Karpas-422 (cell line): ENCODE measurements around the gene PWP1. TPM values are rescaled to one million over a fixed set of nuclear protein-coding genes. Genes with fewer than 3 reads are reported as not detected.

ENCODE experiments used
- DNase-seq: peaks from one replicate; pipeline ENCODE4 v3.0.0-alpha.2; 2015
- H2AFZ ChIP-seq: fragments of 200-600 bp; sonication (generic); 2 replicates; pipeline ENCODE4 v1.6.1; 2014; ENCODE audit warnings: antibody characterized with exemption, low read length, mixed read lengths
- H3K27ac ChIP-seq: fragments of 200-600 bp; sonication (generic); 2 replicates; pipeline ENCODE4 v1.5.1; 2014; ENCODE audit warnings: mild to moderate bottlenecking, low read length, moderate library complexity
- H3K27me3 ChIP-seq: fragments of 200-600 bp; sonication (generic); 2 replicates; pipeline ENCODE4 v1.6.1; 2014; ENCODE audit warnings: low read length, mixed read lengths
- H3K36me3 ChIP-seq: fragments of 200-600 bp; sonication (generic); 2 replicates; pipeline ENCODE4 v1.6.1; 2014; ENCODE audit warnings: low read length, mixed read lengths; ENCODE audit not compliant: insufficient read depth
- H3K4me1 ChIP-seq: fragments of 200-600 bp; sonication (generic); 2 replicates; pipeline ENCODE4 v1.6.1; 2014; ENCODE audit warnings: mild to moderate bottlenecking, low read length, mixed read lengths
- H3K4me2 ChIP-seq: fragments of 200-600 bp; sonication (generic); 2 replicates; pipeline ENCODE4 v1.6.1; 2014; ENCODE audit warnings: low read length, low read depth, mild to moderate bottlenecking; ENCODE audit not compliant: poor library complexity, severe bottlenecking
- H3K4me3 ChIP-seq: fragments of 200-600 bp; sonication (generic); 2 replicates; pipeline ENCODE4 v1.5.1; 2014; ENCODE audit warnings: mild to moderate bottlenecking, antibody characterized with exemption, low read length, mixed read lengths
- H3K79me2 ChIP-seq: fragments of 200-600 bp; sonication (generic); 2 replicates; pipeline ENCODE4 v1.6.1; 2014; ENCODE audit warnings: mild to moderate bottlenecking, low read length, mixed read lengths
- H3K9ac ChIP-seq: fragments of 200-600 bp; sonication (generic); 2 replicates; pipeline ENCODE4 v1.6.0; 2014; ENCODE audit warnings: low read length
- H3K9me2 ChIP-seq: fragments of 200-600 bp; sonication (generic), shearing (Covaris generic); replicated peaks from 2 replicates; pipeline ENCODE4 v1.6.0; 2014; ENCODE audit warnings: mild to moderate bottlenecking, low read length, moderate library complexity; ENCODE audit not compliant: insufficient read depth
- H3K9me3 ChIP-seq: fragments of 300-700, 200-600 bp; sonication (generic); 2 replicates; pipeline ENCODE4 v1.6.1; 2014; ENCODE audit warnings: low read length, mixed read lengths
- H4K20me1 ChIP-seq: fragments of 200-600 bp; sonication (generic); 2 replicates; pipeline ENCODE4 v1.6.1; 2014; ENCODE audit warnings: mild to moderate bottlenecking, antibody characterized with exemption, low read length, low read depth; ENCODE audit not compliant: insufficient read depth
- total RNA-seq: library from RNA; depleted of rRNA; stranded (reverse); fragments of >200 nt; shearing (Covaris generic); gene quantifications from 2 replicates; pipeline ENCODE4 v1.2.3, GENCODE V29; 2014; ENCODE audit warnings: low replicate concordance; rRNA removed

PWP1 gene
- total RNA-seq, 1 experiment from 2014 or later = 37.4 TPM

GRCh38 chr12:107759410-107759809, 73.8 kb downstream of the PWP1 start:
- peak overlapping the region; percentile 76 for H3K4me3 ChIP-seq
- no peak overlapping the region for H2AFZ ChIP-seq
- peaks cover 50% of the 10 kb centered on the region for H3K79me2 ChIP-seq
- peaks cover 37% of the 10 kb centered on the region for H3K36me3 ChIP-seq
- peak; percentile 63 for DNase-seq
- peaks cover 32% of the 10 kb centered on the region for H3K4me1 ChIP-seq
- peaks cover 10% of the 10 kb centered on the region for H4K20me1 ChIP-seq
- no peaks in the 10 kb centered on the region for H3K27me3 ChIP-seq
- H3K27ac ChIP-seq = no peak overlapping the region
- no peaks in the 10 kb centered on the region for H3K9me2 ChIP-seq
- H3K4me2 ChIP-seq = peak overlapping the region; percentile 80
- H3K9me3 ChIP-seq = peaks cover 3% of the 10 kb centered on the region; the same call in 1 of the 2 replicates
- peak overlapping the region; percentile 96 for H3K9ac ChIP-seq

DNA sequence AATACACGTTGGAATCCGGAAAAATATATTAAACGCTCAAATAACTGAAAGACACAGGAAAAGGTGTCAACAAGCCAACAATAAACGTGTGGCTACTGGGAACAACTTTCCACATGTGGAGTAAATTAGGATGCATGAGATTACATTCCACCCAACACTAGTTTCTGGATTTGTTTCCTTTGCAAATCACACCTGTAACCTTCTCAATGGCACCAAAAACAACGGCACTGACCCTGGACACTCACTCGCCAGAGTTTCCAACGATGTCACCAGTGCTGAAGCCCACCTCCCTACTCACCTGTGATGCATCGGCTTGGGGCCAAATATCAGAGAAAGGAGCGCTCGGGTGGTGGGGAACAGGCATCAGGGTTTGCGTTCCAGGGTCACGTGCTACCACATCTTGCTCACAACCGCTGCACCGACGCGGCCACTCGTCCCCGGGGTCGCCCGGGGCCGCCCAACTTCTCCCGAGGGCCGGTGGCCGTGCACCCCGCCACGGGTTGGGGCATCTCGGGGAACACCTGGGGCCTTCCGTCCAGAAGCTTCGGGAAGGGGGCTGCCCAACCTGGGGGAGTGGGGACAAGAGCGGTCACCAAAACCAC, 74.7 kb downstream of the PWP1 start:
- no peaks in the 10 kb centered on the region for H3K27me3 ChIP-seq
- DNase-seq = peak; percentile 67
- H3K36me3 ChIP-seq = peaks cover 29% of the 10 kb centered on the region
- peaks cover 10% of the 10 kb centered on the region for H4K20me1 ChIP-seq
- H2AFZ ChIP-seq = no peak overlapping the region
- peaks cover 32% of the 10 kb centered on the region for H3K4me1 ChIP-seq
- no peaks in the 10 kb centered on the region for H3K9me2 ChIP-seq
- H3K27ac ChIP-seq = no peak overlapping the region; the same call in 1 of the 2 replicates
- H3K79me2 ChIP-seq = peaks cover 46% of the 10 kb centered on the region
- H3K9me3 ChIP-seq = peaks cover 3% of the 10 kb centered on the region; the same call in 1 of the 2 replicates
- H3K4me3 ChIP-seq = peak overlapping the region; percentile 76
- peak overlapping the region; percentile 80 for H3K4me2 ChIP-seq
- H3K9ac ChIP-seq = peak overlapping the region; percentile 96

DNA sequence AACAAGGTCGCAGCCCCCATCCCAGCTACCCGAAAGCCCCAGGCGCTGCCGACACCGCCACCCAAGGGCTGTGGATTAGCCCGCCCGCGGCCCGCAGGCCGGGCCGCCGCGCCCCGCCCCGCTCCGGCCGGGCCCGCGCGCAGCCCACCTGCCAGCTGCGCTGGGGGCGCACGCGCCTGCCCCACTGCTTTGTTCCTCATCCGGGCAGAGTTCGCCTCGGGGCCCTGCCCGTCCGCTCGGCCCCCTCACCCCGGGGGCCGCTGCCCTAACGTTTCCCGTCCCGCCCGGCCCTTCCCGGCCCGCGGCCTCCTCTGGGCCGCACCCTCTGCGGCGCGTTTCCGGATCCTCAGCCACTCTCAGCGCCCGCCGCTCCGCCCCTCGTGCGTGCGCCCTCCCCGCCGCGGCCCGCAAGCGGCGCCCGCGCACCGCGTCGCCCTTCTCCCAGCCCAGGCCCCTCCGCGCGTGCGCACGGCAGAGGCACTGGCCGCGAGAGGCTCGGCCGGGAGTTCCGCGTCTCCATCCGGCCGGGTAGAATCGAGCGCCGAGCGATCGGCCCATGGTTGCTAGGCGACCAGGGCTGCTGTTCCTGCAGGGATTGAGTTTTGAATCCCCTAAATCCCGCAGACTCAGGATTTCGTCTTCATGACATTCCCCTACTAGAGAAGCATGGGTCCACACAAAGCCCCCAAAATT, 75.4 kb downstream of the PWP1 start, which contains the start of gene PRDM4:
Gene PRDM4 (minus strand): TSS at position 329 of the 693 bp plus-strand sequence. CDS start 622 bp downstream, outside the sequence.
- no peaks in the 10 kb centered on the region for H3K27me3 ChIP-seq
- H3K9ac ChIP-seq = peak within 1 kb of the TSS; percentile 96
- no peaks in the 10 kb centered on the region for H3K9me2 ChIP-seq
- peak within 1 kb of the TSS; percentile 100 for H2AFZ ChIP-seq
- peak within 1 kb of the TSS; percentile 90 for H3K4me2 ChIP-seq
- peaks cover 10% of the 10 kb centered on the region for H4K20me1 ChIP-seq
- peak; percentile 98 for DNase-seq
- H3K79me2 ChIP-seq = peaks cover 46% of the 10 kb centered on the region
- H3K4me1 ChIP-seq = peaks cover 32% of the 10 kb centered on the region
- peaks cover 28% of the 10 kb centered on the region for H3K36me3 ChIP-seq
- H3K4me3 ChIP-seq = peak within 1 kb of the TSS; percentile 76
- H3K9me3 ChIP-seq = peaks cover 3% of the 10 kb centered on the region; the same call in 1 of the 2 replicates
- H3K27ac ChIP-seq = no peak within 1 kb of the TSS; the same call in 1 of the 2 replicates

GRCh38 chr12:107761502-107761904, 75.9 kb downstream of the PWP1 start:
- Histone ChIP-seq H4K20me1 (peaks cover 10% of the 10 kb centered on the region), H3K9me2 (no peaks in the 10 kb centered on the region), H3K36me3 (peaks cover 23% of the 10 kb centered on the region), H3K9ac (peak overlapping the region; percentile 96), H3K4me3 (peak overlapping the region; percentile 76), H2AFZ (peak overlapping the region; percentile 100), H3K27ac (no peak overlapping the region), H3K9me3 (peaks cover 3% of the 10 kb centered on the region; the same call in 1 of the 2 replicates), H3K4me2 (peak overlapping the region; percentile 90), H3K27me3 (no peaks in the 10 kb centered on the region), H3K4me1 (peaks cover 32% of the 10 kb centered on the region), H3K79me2 (peaks cover 41% of the 10 kb centered on the region)
- DNase-seq = peak; percentile 60

Other genes starting within 250 kb of the PWP1 start
- 26.1 and 31.5 TPM in 2 replicates for gene PRDM4, start 75.3 kb downstream of the PWP1 start, total RNA-seq
- not detected in 2 replicates for gene ASCL4, start 88.9 kb downstream of the PWP1 start, total RNA-seq